OCI-LY7 (cell line): ENCODE measurements around the gene TARDBP. TPM values are rescaled to one million over a fixed set of nuclear protein-coding genes. Genes with fewer than 3 reads are reported as not detected.

Experiments
- BruUV-seq: library from RNA; stranded (reverse); fragments of 400-500 nt; replicated peaks from 2 replicates; lab custom pipeline; 2021; lab: Mats Ljungman, UMichigan
- CTCF ChIA-PET: fragments of 300-600 bp; sonication (Branson Sonifier 250); formaldehyde crosslinking; loops from one replicate; lab custom pipeline; 2022; ENCODE audit warnings: antibody characterized with exemption; ENCODE audit not compliant: unreplicated experiment; lab: Charles Lee
- POLR2A ChIA-PET: fragments of 300-600 bp; sonication (Branson Sonifier 250); formaldehyde crosslinking; loops from one replicate; lab custom pipeline; 2022; ENCODE audit warnings: antibody characterized with exemption; lab: Charles Lee
- DNase-seq: peaks from one replicate; pipeline ENCODE4 v3.0.0-alpha.2; 2015; ENCODE audit warnings: low spot score
- H2AFZ ChIP-seq: fragments of 200-600 bp; sonication (generic), shearing (Covaris generic); 2 replicates; pipeline ENCODE4 v1.6.1; 2014; ENCODE audit warnings: mild to moderate bottlenecking, antibody characterized with exemption, low read length, moderate library complexity
- H3K27ac ChIP-seq: fragments of 200-600 bp; sonication (generic); 2 replicates; pipeline ENCODE4 v1.5.1; 2014; ENCODE audit warnings: mixed run types, low read depth, mild to moderate bottlenecking, moderate library complexity, low read length, inconsistent platforms; ENCODE audit not compliant: poor library complexity, severe bottlenecking
- H3K36me3 ChIP-seq: fragments of 200-600 bp; sonication (generic); 2 replicates; pipeline ENCODE4 v1.6.1; 2014; ENCODE audit warnings: mild to moderate bottlenecking, antibody characterized with exemption, low read length, moderate library complexity, mixed read lengths; ENCODE audit not compliant: insufficient read depth
- H3K4me1 ChIP-seq: fragments of 200-600 bp; sonication (generic); 2 replicates; pipeline ENCODE4 v1.5.1; 2014; ENCODE audit warnings: mild to moderate bottlenecking, low read length; ENCODE audit not compliant: insufficient read depth, poor library complexity, severe bottlenecking
- H3K4me2 ChIP-seq: fragments of 200-600 bp; sonication (generic); 2 replicates; pipeline ENCODE4 v1.6.1; 2014; ENCODE audit warnings: mild to moderate bottlenecking, low read length
- H3K4me3 ChIP-seq: fragments of 200-600 bp; sonication (generic); 2 replicates; pipeline ENCODE4 v1.5.1; 2014; ENCODE audit warnings: mild to moderate bottlenecking, low read depth, low read length; ENCODE audit not compliant: poor library complexity, severe bottlenecking
- H3K79me2 ChIP-seq: fragments of 200-600 bp; sonication (generic); 2 replicates; pipeline ENCODE4 v1.6.1; 2016; ENCODE audit warnings: low read depth, mild to moderate bottlenecking, low read length, moderate library complexity, mixed read lengths; ENCODE audit not compliant: insufficient read depth
- H3K9me2 ChIP-seq: fragments of 200-600 bp; sonication (generic); 2 replicates; pipeline ENCODE4 v1.6.1; 2016; ENCODE audit warnings: mild to moderate bottlenecking, low read length, mixed read lengths; ENCODE audit not compliant: insufficient read depth
- H3K9me3 ChIP-seq: fragments of 200-600 bp; sonication (generic); 2 replicates; pipeline ENCODE4 v1.6.1; 2014; ENCODE audit warnings: mild to moderate bottlenecking, mixed run types, low read length, mixed read lengths
- H4K20me1 ChIP-seq: fragments of 200-600 bp; sonication (generic); 2 replicates; pipeline ENCODE4 v1.6.1; 2014; ENCODE audit warnings: mild to moderate bottlenecking, antibody characterized with exemption, low read length, moderate library complexity, mixed read lengths; ENCODE audit not compliant: insufficient read depth
- CTCF ChIP-seq: fragments of 200-600 bp; sonication (generic); conservative IDR thresholded peaks from 2 replicates; pipeline ENCODE4 v1.5.1; 2014; ENCODE audit warnings: mild to moderate bottlenecking, antibody characterized with exemption, low read length, moderate library complexity, mixed read lengths
- EZH2phosphoT487 ChIP-seq: fragments of 200-600 bp; sonication (generic); IDR thresholded peaks from 2 replicates; pipeline ENCODE4 v1.6.1; 2018; ENCODE audit warnings: low read depth, borderline replicate concordance, mild to moderate bottlenecking, mixed run types, antibody characterized with exemption, low read length, moderate library complexity, mixed read lengths
- intact Hi-C: fragments of 100-400 bp; cut with micrococcal nuclease; formaldehyde crosslinking; loops from one replicate; pipeline ENCODE4 v1.10.0; 2022; ENCODE audit not compliant: unreplicated experiment
- total RNA-seq, 2 experiments: library from RNA; depleted of rRNA in 1 of 2; stranded (reverse); fragments of >200 nt in 1 of 2; shearing (Covaris generic) in 1 of 2; gene quantifications; 2 replicates each; pipeline ENCODE4 v1.2.3, GENCODE V29; 2014 to 2022

Gene TARDBP
- total RNA-seq, 2 experiments from 2014 or later = 145 to 277 TPM

GRCh38 chr1:10967090-10967489, 45.4 kb upstream of the TARDBP start:
- CTCF ChIA-PET = no interaction called here
- H3K27ac ChIP-seq = no peak overlapping the region
- no peak overlapping the region for H3K4me3 ChIP-seq
- H2AFZ ChIP-seq = no peak overlapping the region
- TF ChIP-seq CTCF = no peak
- TF ChIP-seq EZH2phosphoT487 = no peak
- no peaks in the 10 kb centered on the region for H3K36me3 ChIP-seq
- no peaks in the 10 kb centered on the region for H3K9me3 ChIP-seq
- no peaks in the 10 kb centered on the region for H3K79me2 ChIP-seq
- no peak overlapping the region for H3K4me2 ChIP-seq
- H4K20me1 ChIP-seq = no peaks in the 10 kb centered on the region
- DNase-seq = no peak
- no peaks in the 10 kb centered on the region for H3K9me2 ChIP-seq
- intact Hi-C loops = no loop called here
- peaks cover 39% of the 10 kb centered on the region for H3K4me1 ChIP-seq
- BruUV-seq = no TSS peak
- POLR2A ChIA-PET = interaction anchor here (0.7 kb wide), 2 partner anchors 95 to 124 kb away, joined by 3 read pairs; no protein-coding TSS in a partner anchor

- H3K36me3 ChIP-seq = no peaks in the 10 kb centered on the region
- intact Hi-C loops = no loop called here
- H3K9me3 ChIP-seq = no peaks in the 10 kb centered on the region
- no peaks in the 10 kb centered on the region for H3K9me2 ChIP-seq
- peak; percentile 22 for DNase-seq
- no peaks in the 10 kb centered on the region for H3K79me2 ChIP-seq
- TF ChIP-seq CTCF = no peak
- no peak for TF ChIP-seq EZH2phosphoT487
- no TSS peak for BruUV-seq
- H4K20me1 ChIP-seq = no peaks in the 10 kb centered on the region
- ChIA-PET POLR2A (interaction anchor here (0.8 kb wide), 1 partner anchor 44 kb away, joined by 3 read pairs; the partner anchor contains the start of gene TARDBP), CTCF (no interaction called here)
- H3K27ac ChIP-seq = no peak overlapping the region
- peak overlapping the region; percentile 48 for H3K4me3 ChIP-seq
- peak overlapping the region; percentile 86 for H2AFZ ChIP-seq
- peak overlapping the region; percentile 75 for H3K4me2 ChIP-seq
- peaks cover 39% of the 10 kb centered on the region for H3K4me1 ChIP-seq
These were observed 44.0 kb upstream of the TARDBP start for GRCh38 chr1:10968411-10968826.

- Histone ChIP-seq H4K20me1 (no peaks in the 10 kb centered on the region), H3K36me3 (no peaks in the 10 kb centered on the region), H3K4me1 (peaks cover 39% of the 10 kb centered on the region), H3K79me2 (no peaks in the 10 kb centered on the region), H3K9me2 (no peaks in the 10 kb centered on the region), H3K9me3 (no peaks in the 10 kb centered on the region), H3K4me2 (no peak overlapping the region), H2AFZ (no peak overlapping the region), H3K27ac (no peak overlapping the region), H3K4me3 (no peak overlapping the region)
- DNase-seq = no peak
- ChIA-PET POLR2A (no interaction called here), CTCF (no interaction called here)
- TF ChIP-seq CTCF (no peak), EZH2phosphoT487 (no peak)
- intact Hi-C loops = no loop called here
- BruUV-seq = no TSS peak
These were observed 43.0 kb upstream of the TARDBP start for GRCh38 chr1:10969267-10969970.
